ENCODE results near the gene DEDD2.
"Not testable (repeated sequence)": the region's sequence is repeated elsewhere in the genome, so short reads cannot be mapped to it uniquely, and the experiment has no call there.

Gene DEDD2, protein sequence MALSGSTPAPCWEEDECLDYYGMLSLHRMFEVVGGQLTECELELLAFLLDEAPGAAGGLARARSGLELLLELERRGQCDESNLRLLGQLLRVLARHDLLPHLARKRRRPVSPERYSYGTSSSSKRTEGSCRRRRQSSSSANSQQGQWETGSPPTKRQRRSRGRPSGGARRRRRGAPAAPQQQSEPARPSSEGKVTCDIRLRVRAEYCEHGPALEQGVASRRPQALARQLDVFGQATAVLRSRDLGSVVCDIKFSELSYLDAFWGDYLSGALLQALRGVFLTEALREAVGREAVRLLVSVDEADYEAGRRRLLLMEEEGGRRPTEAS

DNA sequence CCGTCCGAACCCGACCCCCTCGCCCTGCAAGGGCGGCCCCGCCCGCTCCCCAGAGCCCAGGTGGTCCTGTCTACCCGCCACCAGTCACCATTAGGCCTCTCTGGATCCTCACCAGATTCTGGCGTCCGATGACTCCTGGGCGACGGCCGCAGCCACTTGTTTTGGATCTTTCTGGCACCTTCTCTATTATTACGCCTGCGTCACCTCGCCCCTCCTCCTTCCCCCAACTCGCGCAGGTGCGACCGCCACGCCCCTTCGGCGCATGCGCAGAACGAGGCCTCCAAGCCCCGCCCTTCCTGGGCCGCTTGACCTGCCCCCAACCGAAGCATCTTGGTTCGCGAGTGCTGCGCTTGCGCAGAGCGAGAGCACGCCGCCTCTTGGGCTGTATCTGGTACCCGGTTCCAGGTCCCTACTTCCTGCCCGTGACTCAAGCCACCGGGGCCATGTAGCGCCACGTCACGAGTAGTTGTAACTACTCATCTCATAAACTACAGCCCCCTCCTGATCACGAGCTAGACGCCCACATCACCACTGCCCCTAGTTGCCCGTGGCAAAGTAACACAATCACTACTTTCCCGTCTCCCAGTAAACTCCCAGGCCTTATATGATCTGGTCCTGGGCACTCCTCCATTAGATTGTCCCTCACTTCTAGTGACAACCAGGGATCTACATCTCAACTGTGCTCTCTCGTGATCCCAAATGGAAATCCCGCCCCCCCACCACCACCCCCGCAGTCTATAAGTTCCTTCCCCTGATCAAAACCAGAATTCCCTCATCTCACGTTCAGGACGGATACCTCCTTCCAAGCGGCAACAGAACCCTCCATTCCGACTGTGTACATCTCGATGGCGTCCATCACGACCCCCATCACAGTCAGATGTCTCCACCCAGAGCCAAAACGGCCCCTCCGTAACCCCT lies at the start of gene DEDD2:
DEDD2 (minus strand) TSS at position 158 of the 918 bp plus-strand sequence. CDS start 670 bp downstream, outside the sequence.
- DNase-seq, result peak; percentile 85

DNA sequence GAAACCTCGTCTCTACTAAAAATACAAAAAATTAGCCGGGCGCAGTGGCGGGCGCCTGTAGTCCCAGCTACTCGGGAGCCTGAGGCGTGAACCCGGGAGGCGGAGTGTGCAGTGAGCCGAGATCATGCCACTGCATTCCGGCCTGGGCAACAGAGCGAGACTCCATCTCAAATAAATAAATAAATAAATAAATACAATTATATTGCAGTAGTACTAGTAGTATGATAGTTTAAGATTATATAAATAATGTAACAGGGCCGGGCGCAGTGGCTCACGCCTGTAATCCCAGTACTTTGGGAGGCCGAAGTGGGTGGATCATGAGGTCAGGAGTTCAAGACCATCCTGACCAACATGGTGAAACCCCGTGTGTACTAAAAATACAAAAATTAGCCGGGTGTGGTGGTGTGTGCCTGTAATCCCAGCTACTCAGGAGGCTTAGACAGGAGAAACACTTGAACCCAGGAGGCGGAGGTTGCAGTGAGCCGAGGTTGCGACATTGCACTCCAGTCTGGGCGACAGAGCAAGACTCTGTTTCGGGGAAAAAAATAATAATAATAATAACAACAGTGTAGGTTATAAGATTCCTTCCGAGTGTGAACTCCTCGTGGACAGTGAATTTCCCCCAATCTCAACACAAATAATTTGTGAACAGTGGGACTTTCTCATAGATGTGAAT lies 49.6 kb upstream of the DEDD2 start:
- DNase-seq, result not testable (repeated sequence)

DNA sequence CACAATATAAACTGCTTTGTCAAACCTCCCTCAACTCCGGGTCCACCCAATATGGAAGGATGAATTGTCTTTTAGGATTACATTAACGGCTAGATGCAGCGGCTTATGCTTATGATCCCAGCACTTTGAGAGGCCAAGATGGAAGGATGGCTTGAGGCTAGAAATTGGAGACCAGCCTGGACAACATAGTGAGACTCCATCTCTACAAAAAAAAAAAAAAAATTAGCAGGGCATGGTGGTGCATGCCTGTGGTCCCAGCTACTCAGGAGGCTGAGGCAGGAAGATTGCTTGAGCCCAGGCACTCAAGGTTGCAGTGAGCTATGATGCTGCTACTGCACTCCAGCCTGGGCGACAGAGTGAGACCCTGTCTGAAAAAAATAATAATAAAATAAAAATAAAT lies 48.6 kb upstream of the DEDD2 start:
- not testable (repeated sequence) for DNase-seq

DNA sequence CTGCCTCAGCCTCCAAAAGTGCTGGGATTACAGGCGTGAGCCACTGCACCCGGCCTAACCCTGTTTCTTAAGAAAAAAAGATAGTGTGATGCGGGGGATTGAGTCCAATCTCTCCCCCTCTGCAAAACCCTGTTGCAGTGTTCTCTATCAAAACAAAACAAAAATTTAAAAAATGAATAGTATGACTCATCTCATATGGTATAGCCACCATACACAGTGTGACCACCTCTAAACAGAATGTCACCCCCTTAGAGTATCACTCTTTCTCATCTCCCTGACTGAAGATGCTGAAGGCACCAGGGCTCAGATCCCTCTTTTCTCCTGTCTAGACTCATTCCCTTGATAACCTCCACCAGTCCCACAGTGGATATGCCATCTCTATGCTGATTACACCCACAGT lies 44.3 kb upstream of the DEDD2 start:
- DNase-seq, result no peak

DNA sequence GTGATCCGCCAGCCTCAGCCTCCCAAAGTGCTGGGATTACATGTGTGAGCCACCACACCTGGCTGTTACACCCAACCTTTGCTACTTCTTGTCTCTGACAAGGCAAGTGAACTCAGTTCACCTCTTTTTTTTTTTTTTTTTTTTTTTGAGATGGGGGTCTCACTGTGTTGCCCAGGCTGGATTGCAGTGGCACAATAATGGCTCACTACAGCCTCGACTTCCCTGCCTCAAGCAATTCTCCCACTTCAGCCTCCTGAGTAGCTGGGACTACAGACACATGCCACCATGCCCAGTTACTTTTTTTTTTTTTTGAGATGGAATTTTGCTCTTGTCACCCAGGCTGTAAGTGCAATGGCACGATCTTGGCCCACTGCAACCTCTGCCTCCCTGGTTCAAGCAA lies 40.4 kb upstream of the DEDD2 start:
- DNase-seq, result not testable (repeated sequence)

DNA sequence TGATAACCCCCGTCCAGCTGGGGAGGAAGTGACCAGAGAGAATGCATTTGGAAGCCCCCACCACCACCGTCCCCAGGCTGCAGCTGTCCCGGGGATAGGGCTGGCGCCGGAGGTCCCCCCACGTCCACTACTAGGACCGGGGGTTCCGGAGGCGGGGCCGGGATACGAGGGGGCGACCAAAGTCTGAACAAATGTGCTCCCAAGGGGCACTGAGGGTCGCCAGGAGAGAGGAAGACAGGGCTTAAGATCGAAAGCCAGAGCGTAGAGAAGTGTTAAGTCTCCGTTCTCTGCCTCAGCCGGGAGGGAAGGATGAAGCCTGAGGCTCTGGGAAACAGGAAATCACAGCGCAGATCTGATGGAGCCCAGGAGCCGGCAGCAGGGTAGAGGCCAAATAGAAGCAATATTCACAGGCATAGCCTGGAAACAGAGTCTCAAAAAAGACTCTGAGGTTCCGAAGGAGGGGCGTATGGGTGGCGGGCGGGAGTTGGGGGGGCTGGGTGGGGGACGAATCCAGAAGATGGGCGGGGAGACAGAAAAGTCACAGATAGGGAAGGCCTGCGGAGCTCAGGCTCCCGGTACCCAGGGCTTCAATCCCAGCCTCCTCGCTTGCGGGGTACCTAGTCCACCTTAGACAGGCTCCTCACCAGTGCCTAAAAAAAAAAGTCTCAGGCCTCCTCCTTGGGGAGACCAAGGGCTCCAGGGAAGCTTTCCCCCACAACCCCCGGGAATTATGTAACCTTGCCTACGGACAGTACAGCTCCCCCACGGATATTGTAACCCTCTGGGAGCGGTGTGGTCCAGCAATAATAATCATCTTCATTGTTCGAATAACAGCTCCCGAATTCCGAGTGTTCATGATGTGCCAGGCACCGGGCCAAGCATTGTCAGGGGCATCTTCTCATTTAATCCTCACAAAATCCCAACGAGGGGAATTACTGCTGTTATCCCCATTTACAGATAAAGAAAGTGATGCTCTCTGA lies 38.6 kb upstream of the DEDD2 start:
- no peak for DNase-seq

DNA sequence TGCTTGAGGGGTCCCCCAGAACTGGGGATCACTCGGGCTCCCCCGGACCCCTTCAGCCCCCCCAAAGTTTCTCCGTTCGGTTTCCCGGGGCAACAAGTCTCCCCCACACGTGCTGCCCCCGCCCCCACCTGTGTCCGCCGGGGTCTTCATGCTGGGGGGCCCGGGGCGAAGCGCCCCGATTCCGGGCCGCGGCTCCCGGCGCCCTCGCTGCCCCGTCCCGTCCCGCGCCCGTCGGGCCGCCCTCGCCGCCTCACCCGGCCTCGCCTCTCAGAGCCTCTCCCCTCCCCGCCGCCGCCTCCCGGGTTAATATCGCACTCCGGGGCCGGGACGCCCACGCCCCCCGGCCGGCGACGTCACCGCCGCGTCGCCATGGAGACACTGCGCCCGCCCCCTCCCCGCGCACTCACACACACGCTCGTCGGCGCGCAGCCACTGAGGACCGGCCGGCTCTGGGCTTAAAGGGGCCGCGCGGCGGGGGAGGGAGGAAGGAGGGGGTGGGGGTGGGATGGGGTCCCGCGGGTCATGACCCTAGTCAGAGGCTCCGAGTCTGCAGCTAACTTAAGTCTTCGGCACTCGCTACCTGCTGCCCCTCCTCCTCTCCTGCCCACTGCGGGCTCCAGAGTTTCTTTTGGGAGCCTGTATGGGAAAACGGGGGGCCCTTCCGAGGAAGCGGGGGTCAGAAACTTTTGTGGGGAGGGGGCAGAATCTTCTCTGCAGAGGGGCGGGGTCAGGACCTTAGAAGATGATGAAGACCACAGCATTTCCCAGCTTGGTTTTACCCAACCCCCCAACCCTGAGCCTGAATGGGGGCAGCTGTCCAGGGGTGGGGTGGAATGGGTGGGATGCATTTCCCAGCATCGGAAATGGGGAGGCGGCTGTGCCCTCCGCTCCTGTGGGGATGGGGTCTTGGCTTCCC lies 37.6 kb upstream of the DEDD2 start, which contains the start of gene ERF:
ERF (minus strand) TSS at position 279 of the 916 bp plus-strand sequence; CDS start at position 150, 129 bp downstream.
- peak; percentile 88 for DNase-seq

DNA sequence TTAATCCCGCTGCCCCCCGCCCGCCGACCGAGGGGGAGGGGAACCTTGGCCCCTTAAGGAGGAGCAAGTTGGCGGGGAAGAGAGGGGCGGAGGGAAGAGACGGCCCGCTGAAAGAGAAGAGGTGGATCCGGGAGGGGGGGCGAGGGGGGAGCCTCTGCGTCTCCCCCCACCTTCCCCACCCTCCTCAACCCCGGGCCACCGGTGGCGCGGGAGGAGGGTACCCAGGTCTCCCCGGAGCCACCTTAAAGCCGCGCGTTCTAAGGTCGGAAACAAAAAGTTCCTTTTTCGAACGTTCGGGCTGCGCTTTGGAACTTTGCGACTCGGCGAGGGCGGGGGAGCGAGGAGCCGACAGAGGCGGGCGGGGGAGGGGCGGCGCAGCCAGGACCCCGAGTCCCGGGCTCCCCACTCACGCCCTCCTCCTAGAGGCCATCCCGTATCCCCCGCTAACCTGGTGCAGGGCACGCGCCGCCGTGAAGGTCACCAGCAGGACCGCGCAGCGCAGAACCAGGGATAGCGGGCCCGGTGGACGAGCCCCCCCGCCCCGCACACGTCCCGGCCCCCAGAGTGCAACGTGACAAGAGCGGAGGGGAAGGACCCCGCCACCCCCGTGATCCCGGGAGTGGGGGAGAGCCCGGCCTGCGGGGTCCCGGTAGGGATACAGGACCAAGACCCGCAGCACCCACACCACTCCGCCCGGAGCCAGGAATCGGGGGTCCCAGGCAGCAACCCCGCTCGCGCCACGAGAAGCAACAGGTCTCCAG lies 36.8 kb upstream of the DEDD2 start:
- DNase-seq, result no peak

DNA sequence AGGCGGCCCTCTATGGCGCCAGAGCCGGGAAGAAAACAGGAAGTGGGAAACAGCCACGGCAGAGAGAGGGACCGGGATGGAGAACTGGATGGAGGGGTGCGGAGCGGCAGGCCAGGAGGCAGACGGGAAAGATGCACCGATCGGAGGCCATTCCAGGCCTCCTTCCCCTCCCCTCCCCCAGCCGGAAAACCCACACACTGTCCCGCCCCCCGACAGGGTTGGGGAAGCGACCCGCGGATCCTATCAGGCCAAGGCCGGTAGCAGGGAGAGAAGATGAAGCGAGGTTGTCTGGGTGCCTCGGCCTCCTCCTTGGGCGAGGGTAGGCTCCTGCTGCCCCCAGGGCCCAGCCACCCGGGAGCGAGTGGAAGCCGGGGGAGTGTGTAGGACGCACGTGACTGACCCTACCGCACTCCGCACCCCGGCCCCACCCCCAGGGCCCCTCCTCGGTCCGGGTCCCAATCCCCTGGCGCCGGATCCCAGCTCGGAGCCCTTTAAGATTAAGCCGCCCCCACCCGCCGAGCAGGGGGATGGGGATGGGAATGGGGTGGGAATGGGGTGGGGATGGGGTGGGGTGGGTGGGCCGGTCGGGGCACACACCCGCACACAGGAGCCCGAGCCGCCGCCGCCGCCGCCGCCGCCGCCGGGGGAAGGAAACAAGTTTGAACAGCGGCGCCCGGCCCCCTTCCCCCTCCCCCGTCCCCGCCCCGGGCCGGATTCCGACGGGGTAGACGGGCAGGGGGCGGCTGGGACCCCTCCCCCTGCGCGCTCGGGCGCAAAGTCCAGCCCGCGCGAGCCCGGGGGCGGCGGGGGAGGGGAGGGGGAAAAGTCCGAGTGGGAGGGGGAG lies 36.0 kb upstream of the DEDD2 start:
- DNase-seq, result no peak

DNA sequence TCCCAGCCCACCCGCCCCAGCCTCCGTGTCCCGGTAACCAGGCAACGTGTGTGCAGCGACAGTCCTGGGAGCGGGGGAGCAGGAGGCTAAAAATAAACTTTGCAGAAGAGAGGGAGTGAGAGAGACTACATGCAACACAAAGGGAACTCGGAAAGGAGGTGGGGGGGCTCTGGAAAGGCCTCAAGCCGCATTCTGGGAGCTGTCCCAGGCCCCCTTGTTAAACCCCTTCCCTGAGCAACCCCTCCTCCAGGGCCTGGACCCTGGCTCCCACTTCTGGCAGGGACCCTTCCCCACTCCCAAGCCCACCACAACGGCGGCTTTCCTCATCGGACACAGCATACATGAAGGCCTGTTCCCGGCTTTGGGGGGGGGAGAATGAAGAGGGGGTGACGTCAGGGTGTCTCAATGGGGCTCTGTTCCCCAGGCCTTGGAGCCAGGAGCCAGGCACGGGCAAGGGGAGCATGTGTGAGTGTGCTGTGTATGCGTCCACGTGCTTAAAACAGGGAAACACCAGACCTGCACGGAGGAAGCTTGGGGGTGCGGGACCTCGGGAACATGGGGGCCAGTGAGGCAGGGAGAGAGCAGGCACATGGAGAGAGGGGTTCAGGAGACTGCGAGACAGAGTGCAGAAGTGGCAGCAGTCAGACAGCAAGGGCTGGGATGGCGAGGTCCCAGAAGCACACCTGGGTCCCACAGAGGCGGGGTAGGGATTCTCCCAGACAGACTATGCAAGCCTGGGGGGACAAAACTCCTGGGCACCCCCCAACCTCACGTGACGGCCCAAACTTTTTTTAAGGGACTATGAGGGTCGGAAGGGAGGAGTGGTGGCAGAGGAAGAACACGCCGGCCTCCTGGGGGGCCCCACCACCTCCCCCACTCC lies 35.1 kb upstream of the DEDD2 start:
- DNase-seq, result no peak

DNA sequence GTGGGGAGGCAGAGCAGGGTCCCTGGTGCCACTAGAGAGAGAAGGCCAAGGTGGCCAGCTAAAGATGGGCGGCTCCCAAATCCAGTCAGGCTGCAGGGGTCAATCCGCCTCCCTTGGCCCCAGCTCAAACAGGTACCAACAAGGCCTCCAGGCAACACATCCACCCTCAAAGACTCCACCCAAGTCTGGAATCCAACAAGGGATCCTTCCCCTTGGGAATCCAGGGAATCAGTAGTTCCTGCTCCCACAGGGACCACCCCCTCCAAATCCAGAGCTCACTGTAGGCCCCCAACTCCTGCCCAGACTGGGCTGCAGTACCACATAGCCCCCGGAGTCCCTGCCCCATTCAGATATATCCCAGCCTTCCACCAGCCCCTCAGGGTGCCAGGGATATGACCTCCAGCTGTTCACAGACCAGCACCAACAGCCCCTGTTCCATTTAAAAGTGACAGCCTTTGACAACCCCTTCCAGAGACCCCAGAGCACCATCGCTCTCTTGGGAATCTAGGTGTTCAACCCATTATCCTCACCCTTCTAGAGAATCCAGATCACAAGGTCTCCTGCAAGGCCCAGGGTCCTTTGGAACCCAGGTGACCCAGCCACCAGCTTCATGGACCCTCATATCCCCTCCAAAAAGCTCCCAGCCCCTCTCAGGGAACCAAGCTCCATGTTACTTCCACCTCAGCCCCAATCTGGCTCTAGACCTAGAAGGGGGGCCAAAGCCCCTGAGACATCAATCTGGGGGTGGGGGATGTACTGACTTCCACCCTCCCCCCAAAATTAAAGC lies 34.3 kb upstream of the DEDD2 start:
- no peak for DNase-seq

DNA sequence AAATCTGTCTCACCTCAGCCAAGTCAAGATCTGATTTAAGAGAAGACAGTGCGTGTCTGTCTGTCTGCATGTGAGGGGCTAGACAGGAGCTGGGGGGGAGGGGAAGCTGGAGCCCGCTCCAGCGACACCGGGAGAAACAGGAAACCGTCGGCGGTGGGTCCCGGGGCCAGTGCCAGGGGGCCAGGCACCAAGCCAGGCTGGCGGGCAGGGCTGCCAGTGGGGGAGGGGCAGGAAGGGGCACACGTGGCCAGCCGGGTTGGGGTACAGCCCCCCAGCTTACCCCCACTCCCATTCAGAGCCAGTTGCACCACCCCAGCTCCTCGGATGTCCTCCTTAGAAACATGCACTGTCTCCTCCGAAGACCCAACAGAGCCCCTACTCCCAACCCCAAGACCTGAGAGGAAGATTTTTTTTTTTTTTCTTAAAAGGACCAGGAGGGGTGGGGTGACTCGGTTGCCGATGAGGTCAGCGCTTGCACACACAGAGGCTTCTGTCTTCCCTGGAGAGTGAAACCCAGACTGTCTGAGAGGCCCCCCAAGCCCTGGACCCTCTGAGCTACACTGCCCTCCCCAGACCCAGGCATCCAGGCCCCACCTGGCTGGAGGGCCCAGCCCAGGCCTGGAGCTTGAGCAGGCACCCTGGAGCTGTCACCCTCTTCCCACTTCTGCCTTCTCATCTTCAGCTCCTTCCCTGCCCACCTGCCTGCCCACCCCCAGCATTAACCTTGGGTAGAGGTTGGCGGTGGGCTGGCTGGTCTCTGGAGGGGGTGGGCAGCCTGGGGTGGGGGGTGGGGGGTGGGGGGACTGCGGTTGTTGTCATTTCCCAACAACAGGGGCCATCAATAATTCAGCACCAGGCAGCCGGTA lies 33.4 kb upstream of the DEDD2 start:
- no peak for DNase-seq

DNA sequence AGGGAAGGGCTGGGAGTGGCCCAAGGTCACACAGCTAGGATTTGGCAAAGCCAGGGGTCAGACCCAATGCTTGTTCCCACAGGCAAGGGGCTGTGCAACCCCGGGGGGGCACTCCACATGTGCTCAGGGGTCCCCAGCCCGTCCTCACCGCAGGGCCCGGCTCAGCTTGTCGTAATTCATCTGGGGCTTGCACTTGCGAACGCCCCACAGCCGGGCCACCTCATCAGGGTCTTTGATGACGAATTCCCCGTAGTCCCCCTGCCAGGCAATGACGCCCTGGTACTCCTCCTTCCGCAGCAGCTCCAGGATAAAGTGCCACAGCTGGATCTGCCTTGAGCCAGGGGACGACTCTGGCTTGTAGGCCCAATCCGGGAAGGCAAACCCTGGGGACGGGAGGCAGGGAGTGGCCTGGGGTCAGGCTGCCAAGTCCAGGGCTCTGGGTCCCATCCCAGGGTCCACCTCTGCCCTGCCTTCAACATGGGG lies 32.7 kb upstream of the DEDD2 start:
- DNase-seq, result no peak

DNA sequence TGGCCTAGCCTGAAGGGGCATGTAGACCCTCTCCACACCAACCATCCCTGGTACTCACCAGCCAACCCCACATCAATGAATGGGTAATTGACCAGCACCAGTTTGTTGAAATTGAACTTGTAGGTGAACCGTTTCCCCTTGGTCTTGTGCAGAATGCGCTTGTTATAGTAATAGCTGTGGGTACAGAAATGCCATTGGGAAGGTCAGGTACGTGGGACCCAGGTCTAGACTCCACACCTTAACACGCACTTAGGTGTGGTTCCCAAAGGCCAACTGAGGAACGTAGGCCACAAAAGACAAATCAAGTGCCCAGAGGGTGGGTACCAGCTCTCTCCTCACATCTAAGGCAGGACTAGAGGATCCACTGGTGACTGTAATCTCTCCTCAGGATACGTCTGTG lies 32.3 kb upstream of the DEDD2 start:
- DNase-seq, result no peak

DNA sequence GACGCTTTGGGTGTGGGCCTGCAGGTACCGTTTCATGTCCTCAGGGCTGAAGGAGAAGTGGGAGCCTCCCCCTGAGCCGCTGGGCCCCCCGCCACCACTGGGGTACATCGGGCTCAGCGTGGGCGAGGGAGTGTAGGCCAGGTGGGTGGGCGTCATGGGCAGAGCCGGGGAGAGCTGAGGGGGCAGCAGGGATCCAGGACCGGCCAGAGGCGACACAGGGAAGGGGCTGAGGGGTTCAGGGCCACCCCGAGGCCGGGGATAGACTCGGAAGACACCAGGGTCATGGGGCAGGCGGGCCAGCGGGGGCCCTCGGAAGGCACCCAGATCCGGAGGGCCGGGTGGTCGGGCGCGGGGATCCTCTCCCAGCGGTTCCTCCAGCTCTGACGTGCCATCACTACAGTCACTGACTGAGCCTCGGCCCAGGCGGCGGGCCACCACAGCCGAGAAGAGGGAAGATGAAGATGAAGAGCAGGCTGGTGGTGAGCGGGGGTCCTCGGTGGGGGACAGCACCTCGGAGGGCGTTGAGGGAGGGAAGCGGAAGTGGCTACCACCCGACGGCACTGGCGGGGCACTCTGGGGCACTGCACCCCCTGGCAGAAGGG lies 31.8 kb upstream of the DEDD2 start:
- DNase-seq, result no peak

Data from NCI-H510A (cell line).